Spleen (tissue), 11 donors: Measurements from ENCODE around the gene PTPRT. TPM values are rescaled to one million over a fixed set of nuclear protein-coding genes. Genes with fewer than 3 reads are reported as not detected.

Experiments
- DNase-seq: peaks from one replicate; pipeline ENCODE4 v3.0.0-alpha.2; 2020
- H3K27ac ChIP-seq, 8 donors: fragments of 200-600 bp; sonication (generic) in 7 of 8; 1 replicate in 4 of 8; 2 replicates in 4 of 8; pipeline versions ENCODE4 v1.5.0 to v1.8.0; 2016 to 2021; ENCODE audit warnings: inconsistent platforms in 4 of 8, mild to moderate bottlenecking in 4 of 8, moderate library complexity in 1 of 8
- H3K27me3 ChIP-seq, 7 donors: fragments of 200-600 bp; sonication (generic) in 6 of 7; replicated peaks in 1 of 7; 1 replicate in 4 of 7; 2 replicates in 3 of 7; pipeline versions ENCODE4 v1.5.0 to v1.8.0; 2016 to 2021; ENCODE audit warnings: inconsistent platforms in 3 of 7, mild to moderate bottlenecking in 1 of 7
- H3K36me3 ChIP-seq, 6 donors: fragments of 200-600 bp; sonication (generic) in 5 of 6; 1 replicate in 4 of 6; 2 replicates in 2 of 6; pipeline versions ENCODE4 v1.5.0 to v1.8.0; 2016 to 2021; ENCODE audit warnings: inconsistent platforms in 2 of 6
- H3K4me1 ChIP-seq, 6 donors: fragments of 200-600 bp; sonication (generic) in 5 of 6; 1 replicate in 3 of 6; 2 replicates in 3 of 6; pipeline versions ENCODE4 v1.5.0 to v1.8.0; 2016 to 2021; ENCODE audit warnings: inconsistent platforms in 3 of 6
- H3K4me3 ChIP-seq, 8 donors: fragments of 200-600 bp; sonication (generic) in 7 of 8; 1 replicate in 4 of 8; 2 replicates in 4 of 8; pipeline versions ENCODE4 v1.5.0 to v1.8.0; 2016 to 2021; ENCODE audit warnings: inconsistent platforms in 4 of 8, mild to moderate bottlenecking in 4 of 8, moderate library complexity in 2 of 8
- H3K9me3 ChIP-seq, 8 donors: fragments of 200-600 bp; sonication (generic) in 7 of 8; 1 replicate in 4 of 8; 2 replicates in 4 of 8; pipeline versions ENCODE4 v1.5.0 to v1.8.0; 2016 to 2021; ENCODE audit warnings: inconsistent platforms in 4 of 8
- POLR2A ChIP-seq, 3 donors: fragments of 450-650 bp; IDR thresholded peaks; one replicate each; pipeline ENCODE4 v1.5.1; 2017; ENCODE audit warnings: antibody characterized with exemption in 3 of 3, mild to moderate bottlenecking in 1 of 3
- POLR2AphosphoS5 ChIP-seq, 3 donors: sonication (generic); formaldehyde crosslinking; IDR thresholded peaks; one replicate each; pipeline ENCODE4 v1.5.1; 2017; ENCODE audit warnings: antibody characterized with exemption in 3 of 3
- WGBS, 5 donors: extraction: QIAGEN DNeasy Blood & Tissue Kit in 3 of 5; methylation state at CpG; one replicate each; pipeline versions ENCODE4 v1.1.5 to v1.1.7; 2013 to 2018; 5-methylcytosine and 5-hydroxymethylcytosine counted together
- intact Hi-C: fragments of 100-400 bp; cut with DNase I; formaldehyde crosslinking; loops from one replicate; pipeline ENCODE4 v1.15.0; 2023; ENCODE audit warnings: low total_unique reads
- polyA plus RNA-seq, 3 donors: library from polyadenylated mRNA; stranded (reverse); fragments of 200-250 nt; gene quantifications; one replicate each; pipeline ENCODE4 v1.2.1, GENCODE V29; 2013
- total RNA-seq, 7 donors: library from RNA; depleted of rRNA in 3 of 7; stranded (reverse); fragments of >200 nt in 3 of 7; fragmentation: NEBNext Ultra II Directional in 4 of 7; extraction: Animal tissue kit (Norgen Biotek cat#: 25700) in 4 of 7; gene quantifications; one replicate each; pipeline versions ENCODE4 v1.1.0 to v1.2.1, GENCODE V29; 2016 to 2021
- TF ChIP-seq, protein P1 (sequence below), 11 experiments: fragments of 200-600 bp in 7 of 11; fragments of 450-650 bp in 4 of 11; sonication (generic) in 4 of 11; IDR thresholded peaks in 8 of 11; conservative IDR thresholded peaks in 3 of 11; 1 replicate in 7 of 11; 2 replicates in 4 of 11; pipeline versions ENCODE4 v1.4.0 to v1.8.0; 2016 to 2021; ENCODE audit warnings: antibody characterized with exemption in 11 of 11, inconsistent platforms in 4 of 11, mild to moderate bottlenecking in 1 of 11
- donor health status: healthy with polysubstance abuse.
- donor health status: DM: no; HTN: no; CAD: no; lungs with moderate emphysema.
- donor health status: DM: no; HTN: no; CAD: no.
- donor health status: Bipolar disorder and iron deficiency.
- donor health status: healthy.
- donor health status: DM: no; HTN: no; CAD: no.
- donor health status: DM: yes; HTN: yes; CAD: no.

PTPRT gene
- total and polyA plus RNA-seq, 10 donors = 0.02 to 4.7 (median 1.2) TPM

- Histone ChIP-seq H3K4me1 (no peaks in the 10 kb centered on the region), H3K4me3 (no peak overlapping the region), H3K36me3 (no peaks in the 10 kb centered on the region), H3K9me3 (peaks cover 0 to 2% (median 0%) of the 10 kb centered on the region in 8 donors), H3K27me3 (no peaks in the 10 kb centered on the region), H3K27ac (no peak overlapping the region)
- TF ChIP-seq, protein P1, sequence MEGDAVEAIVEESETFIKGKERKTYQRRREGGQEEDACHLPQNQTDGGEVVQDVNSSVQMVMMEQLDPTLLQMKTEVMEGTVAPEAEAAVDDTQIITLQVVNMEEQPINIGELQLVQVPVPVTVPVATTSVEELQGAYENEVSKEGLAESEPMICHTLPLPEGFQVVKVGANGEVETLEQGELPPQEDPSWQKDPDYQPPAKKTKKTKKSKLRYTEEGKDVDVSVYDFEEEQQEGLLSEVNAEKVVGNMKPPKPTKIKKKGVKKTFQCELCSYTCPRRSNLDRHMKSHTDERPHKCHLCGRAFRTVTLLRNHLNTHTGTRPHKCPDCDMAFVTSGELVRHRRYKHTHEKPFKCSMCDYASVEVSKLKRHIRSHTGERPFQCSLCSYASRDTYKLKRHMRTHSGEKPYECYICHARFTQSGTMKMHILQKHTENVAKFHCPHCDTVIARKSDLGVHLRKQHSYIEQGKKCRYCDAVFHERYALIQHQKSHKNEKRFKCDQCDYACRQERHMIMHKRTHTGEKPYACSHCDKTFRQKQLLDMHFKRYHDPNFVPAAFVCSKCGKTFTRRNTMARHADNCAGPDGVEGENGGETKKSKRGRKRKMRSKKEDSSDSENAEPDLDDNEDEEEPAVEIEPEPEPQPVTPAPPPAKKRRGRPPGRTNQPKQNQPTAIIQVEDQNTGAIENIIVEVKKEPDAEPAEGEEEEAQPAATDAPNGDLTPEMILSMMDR (IDR thresholded peaks at IDR 0.05 in 8 of 11, conservative IDR thresholded peaks at IDR 0.05 in 3 of 11) = no peak
- TF ChIP-seq POLR2AphosphoS5 (IDR thresholded peaks at IDR 0.05) = no peak
- intact Hi-C loops = no loop called here
- DNase-seq = no peak
- WGBS, 5 donors = 66 to 82% (median 71%) methylated on average over 9 of the region's 9 CpGs
These were observed 203.4 kb downstream of the PTPRT start for GRCh38 chr20:42986143-42986773.

GRCh38 chr20:42985628-42986027, 204.1 kb downstream of the PTPRT start:
- Histone ChIP-seq H3K27me3 (no peaks in the 10 kb centered on the region), H3K9me3 (peaks cover 0 to 2% (median 0%) of the 10 kb centered on the region in 8 donors), H3K4me1 (no peaks in the 10 kb centered on the region), H3K27ac (no peak overlapping the region), H3K36me3 (no peaks in the 10 kb centered on the region), H3K4me3 (no peak overlapping the region)
- WGBS, 5 donors = 66 to 88% (median 72%) methylated on average over 4 of the region's 4 CpGs
- TF ChIP-seq POLR2A (IDR thresholded peaks at IDR 0.05) (no peak), POLR2AphosphoS5 (IDR thresholded peaks at IDR 0.05) (no peak)
- TF ChIP-seq, protein P1 (IDR thresholded peaks at IDR 0.05 in 8 of 11, conservative IDR thresholded peaks at IDR 0.05 in 3 of 11) = no peak
- intact Hi-C loops = no loop called here
- DNase-seq = no peak

DNA sequence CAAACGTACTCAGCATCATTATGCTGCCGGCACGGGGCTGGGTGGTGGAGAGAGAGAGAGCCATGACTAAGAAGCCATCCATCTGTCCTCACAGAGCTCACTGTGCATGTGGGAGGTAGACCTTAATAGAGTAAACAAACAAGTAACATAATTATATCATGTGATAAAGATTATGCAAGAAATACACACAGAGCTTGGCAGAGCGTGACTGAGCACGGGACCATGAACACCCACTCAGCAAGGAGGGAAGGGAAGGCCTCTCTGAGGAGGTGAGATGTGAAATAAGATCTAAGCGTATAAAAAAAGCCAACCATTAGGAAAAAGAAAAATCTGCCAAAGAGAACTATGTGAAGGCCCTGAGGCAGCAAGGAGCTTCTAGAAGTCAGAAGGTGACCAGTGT, 207.5 kb downstream of the PTPRT start:
- TF ChIP-seq, protein P1 (IDR thresholded peaks at IDR 0.05 in 8 of 11, conservative IDR thresholded peaks at IDR 0.05 in 3 of 11) = no peak
- no peak for TF ChIP-seq POLR2AphosphoS5 (IDR thresholded peaks at IDR 0.05)
- no peak for TF ChIP-seq POLR2A (IDR thresholded peaks at IDR 0.05)
- H3K27me3 ChIP-seq = peaks cover 0 to 10% (median 0%) of the 10 kb centered on the region in 7 donors
- DNase-seq = no peak
- peaks cover 0 to 2% (median 0%) of the 10 kb centered on the region in 8 donors for H3K9me3 ChIP-seq
- H3K4me3 ChIP-seq = no peak overlapping the region
- intact Hi-C loops = no loop called here
- H3K36me3 ChIP-seq = no peaks in the 10 kb centered on the region
- H3K4me1 ChIP-seq = no peaks in the 10 kb centered on the region
- no peak overlapping the region for H3K27ac ChIP-seq
- WGBS, 5 donors = 82 to 90% (median 88%) methylated on average over 6 of the region's 6 CpGs

DNA sequence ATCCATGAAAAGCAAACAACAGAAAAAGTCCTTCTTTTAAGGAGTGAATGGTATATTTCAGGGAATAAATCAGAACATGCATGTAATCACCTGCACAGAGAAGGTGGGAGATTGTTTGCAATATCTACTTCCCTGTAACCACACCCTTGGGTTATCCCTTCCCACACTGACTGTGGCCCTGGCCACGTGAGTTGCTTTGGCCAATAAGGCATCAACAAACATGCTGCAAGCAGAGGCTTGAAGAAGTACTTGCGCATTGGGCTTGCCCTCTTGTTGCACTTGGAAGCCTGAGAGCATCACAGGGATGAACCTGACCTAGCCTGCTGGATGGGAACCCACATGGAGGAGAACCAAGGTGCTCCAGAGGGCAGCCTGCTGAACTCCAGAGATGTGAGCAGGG, 208.5 kb downstream of the PTPRT start:
- Histone ChIP-seq H3K9me3 (peaks cover 0 to 2% (median 0%) of the 10 kb centered on the region in 8 donors), H3K4me1 (no peaks in the 10 kb centered on the region), H3K36me3 (no peaks in the 10 kb centered on the region), H3K4me3 (no peak overlapping the region), H3K27me3 (peaks cover 0 to 11% (median 0%) of the 10 kb centered on the region in 7 donors), H3K27ac (no peak overlapping the region)
- TF ChIP-seq POLR2A (IDR thresholded peaks at IDR 0.05) (no peak), POLR2AphosphoS5 (IDR thresholded peaks at IDR 0.05) (no peak)
- TF ChIP-seq, protein P1 (IDR thresholded peaks at IDR 0.05 in 8 of 11, conservative IDR thresholded peaks at IDR 0.05 in 3 of 11) = no peak
- no peak for DNase-seq
- intact Hi-C loops = no loop called here
- WGBS, 5 donors = 76 to 84% (median 79%) methylated on average over 2 of the region's 2 CpGs
